ENCODE data around the gene TAF5L.
A peak's percentile ranks its signal among the peaks of the same experiment; 100 is the strongest.
"Not testable (repeated sequence)": the region's sequence is repeated elsewhere in the genome, so short reads cannot be mapped to it uniquely, and the experiment has no call there.

The TAF5L gene

GRCh38 chr1:229623838-229624237 lies 2.1 kb downstream of the TAF5L start:
- no peaks in the 10 kb centered on the region for H3K9me3 ChIP-seq (ENCODE audit: control insufficient read depth in 2 of 2, low read length in 2 of 2)
- no peaks in the 10 kb centered on the region for H3K36me3 ChIP-seq (ENCODE audit: control insufficient read depth in 2 of 2, insufficient read depth in 2 of 2, low read length in 2 of 2)
- no peak overlapping the region for H3K9ac ChIP-seq (ENCODE audit: low read length in 2 of 2)
- no peaks in the 10 kb centered on the region for H3K27me3 ChIP-seq (ENCODE audit: control insufficient read depth in 1 of 2, insufficient read depth in 2 of 2, low read length in 2 of 2)
- peaks cover 23% of the 10 kb centered on the region for H3K4me1 ChIP-seq (ENCODE audit: control insufficient read depth, insufficient read depth, low read length)
- H3K4me3 ChIP-seq (ENCODE audit: low read length in 2 of 2): peak overlapping the region in 1 of 2 donors; percentile 96
- H3K27ac ChIP-seq (ENCODE audit: low read length): no peak overlapping the region

- no peak overlapping the region for H3K9ac ChIP-seq (ENCODE audit: low read length in 2 of 2)
- no peaks in the 10 kb centered on the region for H3K9me3 ChIP-seq (ENCODE audit: control insufficient read depth in 2 of 2, low read length in 2 of 2)
- peak overlapping the region in 1 of 2 donors; percentile 44 for H3K4me3 ChIP-seq (ENCODE audit: low read length in 2 of 2)
- H3K27me3 ChIP-seq (ENCODE audit: control insufficient read depth in 1 of 2, insufficient read depth in 2 of 2, low read length in 2 of 2): no peaks in the 10 kb centered on the region
- H3K27ac ChIP-seq (ENCODE audit: low read length): no peak overlapping the region
- no peaks in the 10 kb centered on the region for H3K36me3 ChIP-seq (ENCODE audit: control insufficient read depth in 2 of 2, insufficient read depth in 2 of 2, low read length in 2 of 2)
- H3K4me1 ChIP-seq (ENCODE audit: control insufficient read depth, insufficient read depth, low read length): peaks cover 23% of the 10 kb centered on the region
These were observed 2.7 kb downstream of the TAF5L start for GRCh38 chr1:229623225-229623624.

- H3K4me1 ChIP-seq (ENCODE audit: control insufficient read depth, insufficient read depth, low read length): peaks cover 23% of the 10 kb centered on the region
- H3K4me3 ChIP-seq (ENCODE audit: low read length in 2 of 2); H3K36me3 ChIP-seq (ENCODE audit: control insufficient read depth in 2 of 2, insufficient read depth in 2 of 2, low read length in 2 of 2); H3K9ac ChIP-seq (ENCODE audit: low read length in 2 of 2); H3K9me3 ChIP-seq (ENCODE audit: control insufficient read depth in 2 of 2, low read length in 2 of 2); H3K27me3 ChIP-seq (ENCODE audit: control insufficient read depth in 1 of 2, insufficient read depth in 2 of 2, low read length in 2 of 2); H3K27ac ChIP-seq (ENCODE audit: low read length): not testable (repeated sequence)
These were observed 3.2 kb downstream of the TAF5L start for GRCh38 chr1:229622641-229623120.

- Histone ChIP-seq H3K4me1 (ENCODE audit: control insufficient read depth, insufficient read depth, low read length) (peaks cover 22% of the 10 kb centered on the region), H3K9ac (ENCODE audit: low read length in 2 of 2) (no peak overlapping the region), H3K9me3 (ENCODE audit: control insufficient read depth in 2 of 2, low read length in 2 of 2) (no peaks in the 10 kb centered on the region), H3K36me3 (ENCODE audit: control insufficient read depth in 2 of 2, insufficient read depth in 2 of 2, low read length in 2 of 2) (peaks cover 0 to 3% of the 10 kb centered on the region in 2 donors), H3K27me3 (ENCODE audit: control insufficient read depth in 1 of 2, insufficient read depth in 2 of 2, low read length in 2 of 2) (no peaks in the 10 kb centered on the region), H3K27ac (ENCODE audit: low read length) (no peak overlapping the region), H3K4me3 (ENCODE audit: low read length in 2 of 2) (no peak overlapping the region)
These were observed 4.3 kb downstream of the TAF5L start for GRCh38 chr1:229621663-229622062.

GRCh38 chr1:229620876-229621275 lies 5.0 kb downstream of the TAF5L start:
- Histone ChIP-seq H3K36me3 (ENCODE audit: control insufficient read depth in 2 of 2, insufficient read depth in 2 of 2, low read length in 2 of 2) (peaks cover 0 to 3% of the 10 kb centered on the region in 2 donors), H3K27me3 (ENCODE audit: control insufficient read depth in 1 of 2, insufficient read depth in 2 of 2, low read length in 2 of 2) (no peaks in the 10 kb centered on the region), H3K9me3 (ENCODE audit: control insufficient read depth in 2 of 2, low read length in 2 of 2) (no peaks in the 10 kb centered on the region), H3K27ac (ENCODE audit: low read length) (no peak overlapping the region), H3K4me1 (ENCODE audit: control insufficient read depth, insufficient read depth, low read length) (peaks cover 17% of the 10 kb centered on the region), H3K4me3 (ENCODE audit: low read length in 2 of 2) (no peak overlapping the region), H3K9ac (ENCODE audit: low read length in 2 of 2) (no peak overlapping the region)

GRCh38 chr1:229619614-229620013 lies 6.3 kb downstream of the TAF5L start:
- no peak overlapping the region for H3K4me3 ChIP-seq (ENCODE audit: low read length in 2 of 2)
- H3K9me3 ChIP-seq (ENCODE audit: control insufficient read depth in 2 of 2, low read length in 2 of 2): no peaks in the 10 kb centered on the region
- peaks cover 0 to 3% of the 10 kb centered on the region in 2 donors for H3K36me3 ChIP-seq (ENCODE audit: control insufficient read depth in 2 of 2, insufficient read depth in 2 of 2, low read length in 2 of 2)
- H3K9ac ChIP-seq (ENCODE audit: low read length in 2 of 2): no peak overlapping the region
- no peak overlapping the region for H3K27ac ChIP-seq (ENCODE audit: low read length)
- no peaks in the 10 kb centered on the region for H3K27me3 ChIP-seq (ENCODE audit: control insufficient read depth in 1 of 2, insufficient read depth in 2 of 2, low read length in 2 of 2)
- H3K4me1 ChIP-seq (ENCODE audit: control insufficient read depth, insufficient read depth, low read length): peaks cover 14% of the 10 kb centered on the region

- H3K9me3 ChIP-seq (ENCODE audit: control insufficient read depth in 2 of 2, low read length in 2 of 2): no peaks in the 10 kb centered on the region
- H3K27me3 ChIP-seq (ENCODE audit: control insufficient read depth in 1 of 2, insufficient read depth in 2 of 2, low read length in 2 of 2): no peaks in the 10 kb centered on the region
- H3K4me1 ChIP-seq (ENCODE audit: control insufficient read depth, insufficient read depth, low read length): peaks cover 8% of the 10 kb centered on the region
- no peak overlapping the region for H3K9ac ChIP-seq (ENCODE audit: low read length in 2 of 2)
- H3K27ac ChIP-seq (ENCODE audit: low read length): no peak overlapping the region
- peaks cover 4 to 5% of the 10 kb centered on the region in 2 donors for H3K36me3 ChIP-seq (ENCODE audit: control insufficient read depth in 2 of 2, insufficient read depth in 2 of 2, low read length in 2 of 2)
- no peak overlapping the region for H3K4me3 ChIP-seq (ENCODE audit: low read length in 2 of 2)
These were observed 6.9 kb downstream of the TAF5L start for GRCh38 chr1:229619002-229619401.

- Histone ChIP-seq H3K27me3 (ENCODE audit: control insufficient read depth in 1 of 2, insufficient read depth in 2 of 2, low read length in 2 of 2) (no peaks in the 10 kb centered on the region), H3K27ac (ENCODE audit: low read length) (no peak overlapping the region), H3K36me3 (ENCODE audit: control insufficient read depth in 2 of 2, insufficient read depth in 2 of 2, low read length in 2 of 2) (peaks cover 12 to 14% of the 10 kb centered on the region in 2 donors), H3K4me1 (ENCODE audit: control insufficient read depth, insufficient read depth, low read length) (no peaks in the 10 kb centered on the region), H3K9ac (ENCODE audit: low read length in 2 of 2) (no peak overlapping the region), H3K9me3 (ENCODE audit: control insufficient read depth in 2 of 2, low read length in 2 of 2) (no peaks in the 10 kb centered on the region), H3K4me3 (ENCODE audit: low read length in 2 of 2) (no peak overlapping the region)
These were observed 8.4 kb downstream of the TAF5L start for GRCh38 chr1:229617351-229618100.

- Histone ChIP-seq H3K36me3 (ENCODE audit: control insufficient read depth in 2 of 2, insufficient read depth in 2 of 2, low read length in 2 of 2) (peaks cover 37 to 40% of the 10 kb centered on the region in 2 donors), H3K4me1 (ENCODE audit: control insufficient read depth, insufficient read depth, low read length) (no peaks in the 10 kb centered on the region), H3K27ac (ENCODE audit: low read length) (no peak overlapping the region), H3K9ac (ENCODE audit: low read length in 2 of 2) (no peak overlapping the region), H3K27me3 (ENCODE audit: control insufficient read depth in 1 of 2, insufficient read depth in 2 of 2, low read length in 2 of 2) (no peaks in the 10 kb centered on the region), H3K9me3 (ENCODE audit: control insufficient read depth in 2 of 2, low read length in 2 of 2) (no peaks in the 10 kb centered on the region), H3K4me3 (ENCODE audit: low read length in 2 of 2) (no peak overlapping the region)
These were observed 11.2 kb downstream of the TAF5L start for GRCh38 chr1:229614701-229615100.

- Histone ChIP-seq H3K36me3 (ENCODE audit: control insufficient read depth in 2 of 2, insufficient read depth in 2 of 2, low read length in 2 of 2) (peaks cover 42 to 46% of the 10 kb centered on the region in 2 donors), H3K27ac (ENCODE audit: low read length) (no peak overlapping the region)
These were observed 12.0 kb downstream of the TAF5L start for GRCh38 chr1:229613938-229614337.

GRCh38 chr1:229608590-229608989 lies 17.3 kb downstream of the TAF5L start:
- H3K36me3 ChIP-seq (ENCODE audit: control insufficient read depth in 2 of 2, insufficient read depth in 2 of 2, low read length in 2 of 2): peaks cover 50 to 55% of the 10 kb centered on the region in 2 donors
- no peak overlapping the region for H3K27ac ChIP-seq (ENCODE audit: low read length)

More at GRCh38 chr1:229613938-229614337, 12.0 kb downstream of the TAF5L start:
- no peaks in the 10 kb centered on the region for H3K4me1 ChIP-seq (ENCODE audit: control insufficient read depth, insufficient read depth, low read length)
- no peaks in the 10 kb centered on the region for H3K27me3 ChIP-seq (ENCODE audit: control insufficient read depth in 1 of 2, insufficient read depth in 2 of 2, low read length in 2 of 2)
- H3K9ac ChIP-seq (ENCODE audit: low read length in 2 of 2): no peak overlapping the region
- H3K9me3 ChIP-seq (ENCODE audit: control insufficient read depth in 2 of 2, low read length in 2 of 2): no peaks in the 10 kb centered on the region
- H3K4me3 ChIP-seq (ENCODE audit: low read length in 2 of 2): no peak overlapping the region

More at GRCh38 chr1:229608590-229608989, 17.3 kb downstream of the TAF5L start:
- H3K4me3 ChIP-seq (ENCODE audit: low read length in 2 of 2): no peak overlapping the region
- H3K4me1 ChIP-seq (ENCODE audit: control insufficient read depth, insufficient read depth, low read length): no peaks in the 10 kb centered on the region
- H3K9ac ChIP-seq (ENCODE audit: low read length in 2 of 2): no peak overlapping the region
- H3K27me3 ChIP-seq (ENCODE audit: control insufficient read depth in 1 of 2, insufficient read depth in 2 of 2, low read length in 2 of 2): no peaks in the 10 kb centered on the region
- H3K9me3 ChIP-seq (ENCODE audit: control insufficient read depth in 2 of 2, low read length in 2 of 2): no peaks in the 10 kb centered on the region
